GM12878 (cell line): ENCODE measurements around the gene FNDC3B. TPM values are rescaled to one million over a fixed set of nuclear protein-coding genes. Genes with fewer than 3 reads are reported as not detected.

Experiments
- ATAC-seq: fragments of 200-7000 bp; cut with Tn5 transposase; 3 replicates; pipeline ENCODE4 v1.9.1; 2020; ENCODE audit warnings: mild to moderate bottlenecking, moderate library complexity
- BruUV-seq: library from RNA; stranded (reverse); fragments of 400-500 nt; replicated peaks from 2 replicates; lab custom pipeline; 2021; lab: Mats Ljungman, UMichigan
- CTCF ChIA-PET: fragments of 300-600 bp; sonication (Branson Sonifier 250); formaldehyde crosslinking; extraction: SDS; loops from one replicate; lab custom pipeline; 2021; ENCODE audit warnings: inconsistent platforms; lab: Yijun Ruan, JAX
- POLR2A ChIA-PET: fragments of 350-600 bp; formaldehyde crosslinking; extraction: SDS; loops from one replicate; lab custom pipeline; 2021; ENCODE audit warnings: inconsistent platforms; lab: Charles Lee
- RAD21 ChIA-PET: fragments of 300-600 bp; sonication (Branson Sonifier 250); formaldehyde crosslinking; loops from one replicate; lab custom pipeline; 2023; ENCODE audit warnings: antibody characterized with exemption; ENCODE audit not compliant: unreplicated experiment; lab: Charles Lee
- SMC1A ChIA-PET: fragments of 300-600 bp; sonication (Branson Sonifier 250); formaldehyde crosslinking; loops from one replicate; lab custom pipeline; 2023; ENCODE audit not compliant: unreplicated experiment, uncharacterized antibody; lab: Charles Lee
- DNase-seq: peaks from one replicate; pipeline ENCODE4 v3.0.0-alpha.2; 2011; ENCODE audit warnings: low read depth, low spot score
- FAIRE-seq: peaks from 3 replicates; lab custom pipeline; 2011; peaks lifted over from hg19 to GRCh38; lab: Jason Lieb, UNC
- H2AFZ ChIP-seq: 2 replicates; pipeline ENCODE4 v1.6.0; 2011; ENCODE audit warnings: low read depth, low read length, control low read depth; ENCODE audit not compliant: control insufficient read depth
- H3K27ac ChIP-seq: 2 replicates; pipeline ENCODE4 v1.5.1; 2011; ENCODE audit warnings: control low read depth; ENCODE audit not compliant: control insufficient read depth, insufficient read depth
- H3K27me3 ChIP-seq, 2 experiments: replicated peaks in 1 of 2; 2 replicates each; pipeline versions ENCODE4 v1.6.0 to v1.6.1; 2011; ENCODE audit warnings: low read length in 1 of 2; ENCODE audit not compliant: control insufficient read depth in 2 of 2, insufficient read depth in 2 of 2
- H3K36me3 ChIP-seq, 2 experiments: 2 replicates each; pipeline ENCODE4 v1.5.1; 2011; ENCODE audit warnings: low read length in 1 of 2; ENCODE audit not compliant: control insufficient read depth in 2 of 2, insufficient read depth in 2 of 2
- H3K4me1 ChIP-seq: 2 replicates; pipeline ENCODE4 v1.6.1; 2011; ENCODE audit warnings: mild to moderate bottlenecking, low read length, moderate library complexity, mixed read lengths; ENCODE audit not compliant: control insufficient read depth, insufficient read depth
- H3K4me2 ChIP-seq: 2 replicates; pipeline ENCODE4 v1.6.0; 2011; ENCODE audit warnings: control low read depth; ENCODE audit not compliant: control insufficient read depth, insufficient read depth
- H3K4me3 ChIP-seq: fragments of 200-600 bp; sonication (generic); 2 replicates; pipeline ENCODE4 v1.5.1; 2016
- H3K79me2 ChIP-seq: 2 replicates; pipeline ENCODE4 v1.6.0; 2011; ENCODE audit warnings: low read length; ENCODE audit not compliant: control insufficient read depth, insufficient read depth
- H3K9ac ChIP-seq: 2 replicates; pipeline ENCODE4 v1.8.0; 2011; ENCODE audit warnings: low read length, control low read depth, mixed read lengths; ENCODE audit not compliant: control insufficient read depth, insufficient read depth
- H3K9me3 ChIP-seq: replicated peaks from 3 replicates; pipeline ENCODE4 v1.5.1; 2011; ENCODE audit warnings: mild to moderate bottlenecking, low read length; ENCODE audit not compliant: control insufficient read depth, insufficient read depth
- H4K20me1 ChIP-seq: 2 replicates; pipeline ENCODE4 v1.6.0; 2011; ENCODE audit not compliant: control insufficient read depth, insufficient read depth
- ATF2 ChIP-seq: IDR thresholded peaks from 2 replicates; pipeline ENCODE4 v1.6.1; 2012; ENCODE audit warnings: low read length, inconsistent platforms
- BMI1 ChIP-seq: fragments of 450-650 bp; IDR thresholded peaks from 2 replicates; pipeline ENCODE4 v1.6.1; 2016; ENCODE audit warnings: mild to moderate bottlenecking, moderate library complexity, borderline replicate concordance
- EGR1 ChIP-seq, 2 experiments: IDR thresholded peaks; 1 replicate in 1 of 2; 2 replicates in 1 of 2; pipeline ENCODE4 v1.6.1; 2011 to 2012; ENCODE audit warnings: low read depth in 2 of 2, low read length in 2 of 2, borderline replicate concordance in 1 of 2, mild to moderate bottlenecking in 1 of 2, moderate library complexity in 1 of 2
- HCFC1 ChIP-seq: fragments of 150-350 bp; IDR thresholded peaks from 2 replicates; pipeline ENCODE4 v1.6.1; 2014; ENCODE audit warnings: low read length
- HDAC2 ChIP-seq: fragments of 200-600 bp; sonication (generic); IDR thresholded peaks from 2 replicates; pipeline ENCODE4 v1.6.1; 2017
- IKZF1 ChIP-seq: fragments of 450-650 bp; conservative IDR thresholded peaks from 2 replicates; pipeline ENCODE4 v1.6.1; 2017; ENCODE audit warnings: antibody characterized with exemption, mild to moderate bottlenecking
- KDM1A ChIP-seq: fragments of 200-600 bp; sonication (generic); IDR thresholded peaks from 2 replicates; pipeline ENCODE4 v1.6.1; 2016; ENCODE audit warnings: borderline replicate concordance
- NR2C1 ChIP-seq: fragments of 450-650 bp; IDR thresholded peaks from 2 replicates; pipeline ENCODE4 v1.6.1; 2017; ENCODE audit warnings: antibody characterized with exemption, mild to moderate bottlenecking, moderate library complexity
- RCOR1 ChIP-seq: conservative IDR thresholded peaks from 2 replicates; pipeline ENCODE4 v1.6.1; 2012; ENCODE audit warnings: low read depth, low read length, improper control_type of control experiment
- SMAD5 ChIP-seq: IDR thresholded peaks from 2 replicates; pipeline ENCODE4 v1.6.1; 2016; ENCODE audit warnings: antibody characterized with exemption, low read depth
- ZBED1 ChIP-seq: IDR thresholded peaks from 2 replicates; pipeline ENCODE4 v1.6.1; 2016; ENCODE audit warnings: borderline replicate concordance
- ZNF687 ChIP-seq: fragments of 450-650 bp; IDR thresholded peaks from 2 replicates; pipeline ENCODE4 v1.6.1; 2017; ENCODE audit warnings: mild to moderate bottlenecking, moderate library complexity
- ZZZ3 ChIP-seq: IDR thresholded peaks from 2 replicates; pipeline ENCODE4 v1.6.1; 2011; ENCODE audit warnings: low read depth; ENCODE audit not compliant: control insufficient read depth, insufficient read length
- WGBS: methylation state at CpG from one replicate; pipeline ENCODE4 v1.1.6; 2016; ENCODE audit warnings: low lambda C conversion rate; ENCODE audit not compliant: insufficient replicate concordance, insufficient coverage; ENCODE audit errors: missing lambda C conversion rate; 5-methylcytosine and 5-hydroxymethylcytosine counted together
- in situ Hi-C: fragments of 300-500 bp; cut with MboI; formaldehyde crosslinking; loops from 9 replicates; pipeline ENCODE4 v1.14.3; 2018; ENCODE audit warnings: mixed read lengths
- intact Hi-C: fragments of 100-400 bp; cut with micrococcal nuclease; formaldehyde crosslinking; loops from one replicate; pipeline ENCODE4 v1.14.2; 2022; ENCODE audit not compliant: unreplicated experiment
- polyA plus RNA-seq, 11 experiments: library from polyadenylated mRNA; depleted of rRNA in 4 of 11; unstranded in 6 of 11; stranded (reverse) in 5 of 11; fragments of >200 nt; fragmentation: Nextera tagmentation in 4 of 11; fragmentation: Illumina TruSeq in 1 of 11; extraction: Ambion mirVana in 4 of 11; extraction: Trizol in 1 of 11; gene quantifications; 1 replicate in 1 of 11; 2 replicates in 10 of 11; pipeline versions ENCODE4 v1.2.1 to v1.2.3, GENCODE V29; 2011 to 2016; ENCODE audit warnings: inconsistent platforms in 2 of 11, missing spikeins in 2 of 11, low read depth in 1 of 11
- total RNA-seq, 4 experiments: library from RNA; depleted of rRNA in 3 of 4; stranded (reverse); fragments of >200 nt in 3 of 4; fragmentation: Illumina TruSeq in 1 of 4; extraction: Trizol in 1 of 4; gene quantifications; 2 replicates each; pipeline versions ENCODE4 v1.2.1 to v1.2.3, GENCODE V29; 2013 to 2021

The FNDC3B gene
- total and polyA plus RNA-seq, 10 of the 15 experiments (the other 5 are each of a cell fraction or from before 2014, with no cell fraction given), result 7.9 to 35.0 (median 18.5) TPM

- 97% methylated on average over 7 of the region's 7 CpGs for WGBS
- TF ChIP-seq SMAD5 (no peak), ZZZ3 (no peak), HCFC1 (no peak), BMI1 (no peak), EGR1 (IDR thresholded peaks at IDR 0.05; ENCODE audit: borderline replicate concordance in 1 of 2, low read depth in 2 of 2, low read length in 2 of 2) (no peak), HDAC2 (no peak), KDM1A (no peak), IKZF1 (no peak), NR2C1 (no peak), RCOR1 (no peak), ZBED1 (no peak), ZNF687 (no peak), ATF2 (no peak)
- TF ChIP-seq, all 136 proteins: peak for 0
- ChIA-PET SMC1A (interaction anchor here (1.5 kb wide), 1 partner anchor 69 kb away, joined by 5 read pairs; no protein-coding TSS in a partner anchor), CTCF (no interaction called here), RAD21 (no interaction called here), POLR2A (no interaction called here)
- Histone ChIP-seq H3K4me3 (no peak overlapping the region), H3K9ac (no peak overlapping the region), H3K9me3 (no peaks in the 10 kb centered on the region), H3K27ac (no peak overlapping the region), H3K4me1 (no peaks in the 10 kb centered on the region), H3K4me2 (no peak overlapping the region), H2AFZ (no peak overlapping the region), H3K79me2 (no peaks in the 10 kb centered on the region), H3K36me3 (peaks cover 2 to 16% of the 10 kb centered on the region in 2 experiments; a peak in 3 of 4 replicates), H3K27me3 (no peaks in the 10 kb centered on the region), H4K20me1 (no peaks in the 10 kb centered on the region)
- BruUV-seq, result no TSS peak
- intact Hi-C loops (no loop called here), in situ Hi-C loops (no loop called here)
- ATAC-seq (no peak), FAIRE-seq (peak; percentile 31), DNase-seq (no peak)
These were observed 224.6 kb downstream of the FNDC3B start for GRCh38 chr3:172263781-172264486.
